HG03469 (cell line): Measurements from ENCODE around the gene TLE5.

Experiments used
- ATAC-seq: cut with Tn5 transposase; IDR thresholded peaks from one replicate; pipeline ENCODE4 v1.9.1; 2021; ENCODE audit warnings: mild to moderate bottlenecking, moderate library complexity, moderate number of reproducible peaks; ENCODE audit not compliant: unreplicated experiment

TLE5 gene

GRCh38 chr19:3003046-3003445 lies 59.2 kb downstream of the TLE5 start:
- no peak for ATAC-seq
